HL-60 (cell line): ENCODE measurements around the gene ENTR1.
A peak's percentile ranks its signal among the peaks of the same experiment; 100 is the strongest.

Experiments
- DNase-seq, 2 experiments: peaks; one replicate each; pipeline ENCODE4 v3.0.0-alpha.2; 2010 to 2020; ENCODE audit warnings: low read depth in 1 of 2, low spot score in 1 of 2
- H3K27ac ChIP-seq: fragments of 250-450 bp; sonication (Bioruptor Pico); replicated peaks from 2 replicates; pipeline ENCODE4 v1.5.1; 2020; ENCODE audit warnings: mild to moderate bottlenecking, moderate library complexity
- H3K27me3 ChIP-seq: fragments of 250-450 bp; sonication (Bioruptor Pico); 2 replicates; pipeline ENCODE4 v1.5.1; 2021; ENCODE audit warnings: mild to moderate bottlenecking, moderate library complexity; ENCODE audit not compliant: insufficient read depth, poor library complexity, severe bottlenecking
- H3K4me3 ChIP-seq: replicated peaks from 2 replicates; pipeline ENCODE4 v1.5.1; 2011; ENCODE audit warnings: mild to moderate bottlenecking, control low read depth, low read length; ENCODE audit not compliant: insufficient read depth
- CTCF ChIP-seq: IDR thresholded peaks from one replicate; pipeline ENCODE4 v1.5.1; 2011; ENCODE audit warnings: low read length, control low read depth, inconsistent platforms; ENCODE audit not compliant: insufficient read depth
- GABPA ChIP-seq: IDR thresholded peaks from 2 replicates; pipeline ENCODE4 v1.6.1; 2012; ENCODE audit warnings: low read depth
- POLR2AphosphoS5 ChIP-seq: IDR thresholded peaks from 2 replicates; pipeline ENCODE4 v1.6.1; 2012; ENCODE audit warnings: low read depth
- REST ChIP-seq: IDR thresholded peaks from 2 replicates; pipeline ENCODE4 v1.6.1; 2012; ENCODE audit warnings: low read depth; ENCODE audit not compliant: insufficient replicate concordance
- SPI1 ChIP-seq: IDR thresholded peaks from 2 replicates; pipeline ENCODE4 v1.6.1; 2012; ENCODE audit warnings: low read depth, mild to moderate bottlenecking, borderline replicate concordance

The ENTR1 gene

GRCh38 chr9:136371533-136371880, 38.9 kb downstream of the ENTR1 start:
- Histone ChIP-seq H3K27ac (peak overlapping the region; percentile 91), H3K4me3 (no peak overlapping the region)
- TF ChIP-seq POLR2AphosphoS5 = no peak
- no peak for TF ChIP-seq CTCF
- TF ChIP-seq REST = no peak
- no peak for TF ChIP-seq GABPA
- no peak for TF ChIP-seq SPI1

GRCh38 chr9:136370687-136371532, 39.5 kb downstream of the ENTR1 start:
- DNase-seq = no peak
- TF ChIP-seq POLR2AphosphoS5 (no peak), GABPA (no peak), REST (no peak), CTCF (no peak), SPI1 (no peak)
- Histone ChIP-seq H3K27me3 (no peaks in the 10 kb centered on the region), H3K27ac (no peak overlapping the region), H3K4me3 (no peak overlapping the region)

More at GRCh38 chr9:136371533-136371880, 38.9 kb downstream of the ENTR1 start:
- no peak for DNase-seq
- no peaks in the 10 kb centered on the region for H3K27me3 ChIP-seq

- Histone ChIP-seq H3K27ac (no peak overlapping the region), H3K4me3 (no peak overlapping the region), H3K27me3 (no peaks in the 10 kb centered on the region)
- DNase-seq = no peak
- no peak for TF ChIP-seq REST
- TF ChIP-seq CTCF = no peak
- TF ChIP-seq SPI1 = no peak
- TF ChIP-seq GABPA = no peak
- no peak for TF ChIP-seq POLR2AphosphoS5
Observed at GRCh38 chr9:136370037-136370436, 40.4 kb downstream of the ENTR1 start.
